GM19468 (cell line): Measurements from ENCODE around the gene BEND7.
"Not testable (repeated sequence)": the region's sequence is repeated elsewhere in the genome, so short reads cannot be mapped to it uniquely, and the experiment has no call there.

ENCODE experiments used
- ATAC-seq: cut with Tn5 transposase; IDR thresholded peaks from one replicate; pipeline ENCODE4 v1.9.1; 2021; ENCODE audit warnings: mild to moderate bottlenecking, moderate library complexity, moderate number of reproducible peaks; ENCODE audit not compliant: unreplicated experiment; ENCODE audit errors: extremely low read depth

The BEND7 gene

GRCh38 chr10:13528875-13529713, at the start of gene BEND7:
BEND7 (minus strand) TSS chr10:13529014; CDS start chr10:13528533, 481 bp downstream.
- no peak for ATAC-seq

GRCh38 chr10:13573960-13574359, 45.1 kb upstream of the BEND7 start:
- no peak for ATAC-seq

DNA sequence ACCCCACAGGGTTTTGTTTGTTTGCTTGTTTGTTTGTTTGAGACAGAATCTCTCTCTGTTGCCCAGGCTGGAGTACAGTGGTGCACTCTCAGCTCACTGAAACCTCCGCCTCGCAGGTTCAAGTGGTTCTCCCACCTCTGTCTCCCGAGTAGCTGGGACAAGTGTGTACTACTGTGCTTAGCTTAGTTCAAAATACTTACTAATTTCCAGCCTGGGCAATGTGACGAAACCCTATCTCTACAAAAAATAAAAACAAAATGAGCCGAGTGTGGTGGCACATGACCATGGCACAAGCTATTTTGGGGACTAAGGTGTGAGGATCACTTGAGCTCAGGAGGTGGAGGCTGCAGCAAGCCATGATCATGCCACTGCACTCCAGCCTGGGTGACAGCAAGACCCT, 42.7 kb upstream of the BEND7 start:
- ATAC-seq: no peak

GRCh38 chr10:13567030-13567429, 38.2 kb upstream of the BEND7 start:
- ATAC-seq: no peak

- ATAC-seq: no peak
Observed at GRCh38 chr10:13564576-13564975, 35.8 kb upstream of the BEND7 start.

DNA sequence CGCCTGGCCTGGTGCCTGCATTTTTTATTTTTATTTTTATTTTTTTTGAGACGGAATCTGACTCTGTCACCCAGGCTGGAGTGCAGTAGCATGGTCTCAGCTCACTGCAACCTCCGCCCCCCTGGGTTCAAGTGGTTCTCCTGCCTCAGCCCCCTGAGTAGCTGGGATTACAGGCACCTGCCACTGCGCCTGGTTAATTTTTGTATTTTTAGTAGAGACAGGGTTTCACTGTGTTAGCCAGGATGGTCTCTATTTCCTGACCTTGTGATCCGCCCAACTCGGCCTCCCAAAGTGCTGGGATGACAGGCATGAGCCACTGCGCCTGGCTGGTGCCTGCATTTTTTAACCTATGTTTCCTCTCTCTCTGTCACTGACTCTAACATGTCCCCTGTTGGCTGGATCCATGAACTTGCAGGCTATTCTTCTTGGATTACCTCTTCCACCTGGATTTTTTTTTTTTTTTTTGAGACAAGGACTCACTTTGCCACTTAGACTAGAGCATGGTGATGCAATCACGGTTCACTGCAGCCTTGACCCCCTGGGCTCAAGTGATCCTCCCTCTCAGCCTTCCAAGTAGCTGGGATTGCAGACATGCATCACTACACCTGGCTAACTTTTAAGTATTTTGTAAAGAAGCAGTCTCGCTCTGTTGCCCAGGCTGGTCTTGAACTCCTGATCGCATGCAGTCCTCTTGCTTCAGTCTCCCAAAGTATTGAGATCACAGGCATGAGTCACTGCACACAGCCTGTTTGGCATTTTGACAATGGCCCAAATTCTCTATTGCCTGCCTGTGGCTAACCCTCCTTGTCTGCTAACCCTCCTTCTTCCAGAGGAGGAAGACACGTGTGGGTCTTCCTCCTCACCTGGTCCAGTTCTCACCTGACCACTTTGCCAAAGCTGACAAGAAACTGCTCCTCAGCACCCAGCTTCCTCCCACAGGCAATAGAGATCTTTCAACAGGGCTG, 34.9 kb upstream of the BEND7 start:
- ATAC-seq: no peak

GRCh38 chr10:13560597-13560996, 31.8 kb upstream of the BEND7 start:
- no peak for ATAC-seq

DNA sequence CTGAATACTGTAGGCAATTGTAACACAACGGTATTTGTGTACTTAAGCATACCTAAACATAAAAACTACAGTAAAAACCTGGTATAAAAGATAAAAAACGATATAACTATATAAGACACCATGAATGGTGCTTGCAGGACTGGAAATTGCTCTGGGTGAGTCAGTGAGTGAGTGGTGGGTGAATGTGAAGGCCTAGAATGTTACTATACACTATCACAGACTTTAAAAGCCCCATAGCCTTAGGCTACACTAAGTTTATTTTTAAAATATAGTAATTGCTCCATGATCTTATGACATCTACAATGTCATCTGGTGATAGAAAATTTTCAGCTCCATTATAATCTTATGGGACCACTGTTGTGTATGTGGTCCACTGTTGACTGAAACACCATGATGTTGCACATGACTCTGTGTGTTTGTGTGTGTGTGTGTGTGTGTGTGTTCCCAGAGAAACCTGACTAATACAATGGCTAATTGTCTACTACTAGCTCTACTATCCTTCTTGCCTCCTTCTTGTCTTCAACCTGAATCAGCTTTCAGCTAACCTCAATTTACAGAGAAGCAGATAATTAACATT, 30.4 kb upstream of the BEND7 start:
- no peak for ATAC-seq

DNA sequence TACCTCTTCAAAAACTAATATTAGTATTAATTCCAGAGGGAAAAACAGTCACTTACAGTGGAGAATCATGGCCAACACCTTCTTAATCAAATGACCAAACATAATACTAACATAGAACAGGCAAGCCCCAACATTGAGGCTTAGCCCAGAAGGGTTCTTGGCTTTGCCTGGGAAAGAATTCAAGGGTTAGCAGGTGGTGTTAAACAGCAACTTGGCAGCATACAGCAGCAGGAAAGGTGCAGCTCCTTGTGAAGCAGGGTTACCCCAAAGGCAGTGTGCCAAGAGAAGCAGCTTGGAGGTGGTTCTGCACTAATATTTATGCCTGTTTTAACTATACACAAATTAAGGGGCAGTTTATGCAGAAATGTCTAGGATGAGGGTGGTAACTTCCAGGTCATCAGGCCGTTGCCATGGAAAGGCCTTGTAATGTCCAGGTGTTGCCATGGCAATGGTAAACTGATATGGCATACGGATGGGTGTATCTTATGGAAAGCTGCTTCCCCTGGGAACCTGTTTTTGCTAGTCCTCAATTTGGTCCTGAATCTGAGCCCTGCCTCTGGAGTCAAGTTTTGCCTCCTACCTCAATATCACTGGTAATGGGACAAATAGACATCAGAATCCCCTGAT, 27.2 kb upstream of the BEND7 start:
- ATAC-seq: no peak

GRCh38 chr10:13550802-13551201, 22.0 kb upstream of the BEND7 start:
- ATAC-seq: no peak

DNA sequence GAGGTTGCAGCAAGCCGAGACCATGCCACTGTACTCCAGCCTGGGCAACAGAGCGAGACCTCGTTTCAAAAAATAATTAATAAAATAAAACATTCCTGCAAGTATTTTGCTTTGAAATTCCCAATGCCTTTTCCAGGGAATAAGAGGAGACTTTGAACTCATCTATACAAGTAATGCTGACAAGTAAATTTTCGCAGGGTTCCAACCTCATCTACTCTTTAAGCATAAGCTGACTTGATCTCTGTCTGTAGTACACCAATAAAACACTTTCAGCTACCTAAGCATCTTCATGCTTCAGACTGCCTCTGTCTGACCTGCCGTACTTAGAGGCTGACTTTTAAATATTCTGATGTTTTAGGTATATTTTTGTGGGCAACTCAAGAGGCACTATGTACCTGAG, 13.7 kb upstream of the BEND7 start:
- ATAC-seq: no peak

DNA sequence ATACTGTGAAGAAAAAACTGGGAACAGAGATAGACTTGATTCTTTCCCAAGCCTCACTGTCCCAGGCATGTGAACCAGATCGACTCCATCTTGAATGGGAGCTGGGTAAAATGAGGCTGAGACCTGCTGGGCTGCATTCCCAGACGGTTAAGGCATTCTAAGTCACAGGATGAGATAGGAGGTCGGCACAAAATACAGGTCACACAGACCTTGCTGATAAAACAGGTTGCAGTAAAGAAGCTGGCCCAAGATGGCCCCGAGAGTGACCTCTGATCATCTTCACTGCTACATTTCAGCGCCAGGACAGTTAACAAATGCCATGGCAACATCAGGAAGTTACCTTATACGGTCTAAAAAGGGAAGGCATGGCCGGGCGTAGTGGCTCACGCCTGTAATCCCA, 9.2 kb upstream of the BEND7 start:
- not testable (repeated sequence) for ATAC-seq

DNA sequence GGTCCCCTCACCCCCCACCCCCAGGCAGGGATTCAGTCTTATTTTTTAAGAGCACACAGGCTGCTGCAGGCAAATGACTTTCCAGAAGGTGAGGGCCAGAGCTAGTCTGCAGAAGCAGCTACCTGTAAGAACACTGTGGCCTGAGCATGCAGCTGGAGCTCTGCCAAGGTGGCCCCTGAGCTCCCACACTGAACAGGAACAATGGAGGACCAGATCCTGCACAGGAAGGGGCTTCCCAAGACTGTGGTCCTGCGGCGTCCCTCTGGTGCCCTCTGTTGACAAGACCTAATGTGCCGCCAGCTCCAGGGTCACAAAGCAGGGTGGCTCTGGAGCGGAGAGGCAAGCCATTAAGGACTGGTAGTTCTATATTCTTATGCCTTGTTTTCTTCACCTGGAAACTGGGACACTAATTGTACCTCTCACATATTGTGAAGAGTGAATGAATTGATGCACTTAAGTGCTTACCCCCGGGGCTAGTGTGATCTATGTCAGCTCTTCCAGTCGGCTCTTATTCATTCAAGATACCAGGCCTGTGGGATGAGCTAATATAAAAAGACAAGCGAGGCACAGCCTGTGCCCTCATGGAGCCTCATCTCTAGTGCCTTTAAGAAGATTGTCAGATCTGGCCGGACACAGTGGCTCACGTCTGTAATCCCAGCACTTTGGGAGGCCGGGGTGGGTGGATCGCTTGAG, 8.0 kb upstream of the BEND7 start:
- no peak for ATAC-seq

DNA sequence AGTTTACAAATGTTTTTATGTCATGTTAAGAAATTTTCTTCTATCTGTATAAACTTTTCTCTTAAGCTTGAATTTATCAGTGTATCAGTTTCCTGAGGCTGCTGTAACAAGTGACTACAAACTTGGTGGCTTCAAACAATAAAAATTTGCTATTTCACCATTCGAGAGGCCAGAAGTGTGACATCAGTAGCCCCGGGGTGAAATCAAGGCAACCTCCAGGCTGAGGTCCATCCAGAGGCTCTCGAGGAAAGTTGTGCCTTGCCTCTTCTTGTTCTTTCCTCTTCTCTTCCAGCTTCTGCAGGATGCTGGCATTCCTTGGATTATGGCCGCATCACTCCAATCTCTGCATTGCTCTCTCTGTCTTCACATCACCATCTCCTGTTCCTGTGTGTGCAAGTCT, 6.5 kb upstream of the BEND7 start:
- no peak for ATAC-seq

DNA sequence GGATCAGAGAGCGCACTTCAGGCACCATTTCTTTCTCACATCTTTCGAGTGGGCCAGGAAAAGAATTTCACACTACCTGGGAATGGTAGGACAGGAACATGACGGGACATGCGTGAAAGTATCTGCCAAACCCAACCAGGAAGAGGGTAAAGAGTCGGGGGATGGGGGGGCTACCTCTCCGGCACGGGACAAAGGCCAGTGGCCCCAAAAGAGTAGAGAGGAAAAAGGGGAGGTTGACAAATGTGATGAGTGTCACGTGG, 830 bp upstream of the BEND7 start:
- no peak for ATAC-seq

DNA sequence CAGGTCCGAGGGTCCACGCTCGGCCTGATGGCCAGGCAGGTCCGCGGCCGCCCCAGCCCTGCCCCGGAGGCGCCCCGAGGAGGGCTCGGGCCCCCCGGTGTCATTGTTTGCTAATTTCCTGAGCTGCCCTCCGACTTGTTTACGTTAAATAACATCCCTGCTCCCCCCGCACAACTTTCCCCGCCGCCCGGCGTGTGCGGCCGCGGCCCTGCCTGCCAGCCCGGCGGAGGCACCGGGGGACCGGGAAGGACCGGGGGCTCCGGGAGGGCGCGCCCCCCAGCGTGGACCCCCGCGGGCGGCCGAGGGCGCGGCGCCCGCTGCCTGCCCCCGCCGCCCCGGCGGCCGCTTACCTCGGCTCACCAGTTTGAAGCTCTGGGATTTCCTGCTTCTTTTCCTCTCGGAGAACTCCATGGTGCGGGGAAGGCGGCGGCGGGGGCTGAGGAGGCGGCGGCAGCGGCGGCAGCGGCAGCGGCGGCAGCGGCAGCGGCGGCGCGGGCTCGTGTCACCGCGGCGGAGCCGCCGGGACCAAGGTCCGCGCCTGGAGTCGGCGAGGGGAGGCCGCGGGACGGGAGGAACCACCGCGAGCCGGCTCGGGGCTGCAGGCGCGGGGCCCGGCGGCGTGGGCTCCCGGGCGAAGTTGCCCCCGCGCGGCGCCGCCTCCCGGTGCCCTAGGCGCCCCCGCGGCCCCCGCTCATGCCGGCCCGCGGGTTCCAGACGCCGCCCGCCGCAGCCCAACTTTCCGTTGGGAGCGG, 515 bp downstream of the BEND7 start:
- no peak for ATAC-seq

DNA sequence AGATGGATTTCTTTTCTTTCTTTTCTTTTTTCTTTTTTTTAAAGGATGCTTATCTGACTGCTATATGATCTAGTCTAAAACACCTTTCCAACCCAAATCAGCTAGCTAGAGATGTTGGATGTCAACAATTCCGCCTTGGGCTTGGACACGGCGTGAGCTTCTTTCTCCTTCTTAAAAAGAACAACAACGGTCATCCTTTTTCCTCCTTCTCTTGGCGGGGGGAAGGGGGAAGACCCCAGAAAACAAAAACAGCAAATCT, 1.0 kb downstream of the BEND7 start:
- ATAC-seq: no peak

DNA sequence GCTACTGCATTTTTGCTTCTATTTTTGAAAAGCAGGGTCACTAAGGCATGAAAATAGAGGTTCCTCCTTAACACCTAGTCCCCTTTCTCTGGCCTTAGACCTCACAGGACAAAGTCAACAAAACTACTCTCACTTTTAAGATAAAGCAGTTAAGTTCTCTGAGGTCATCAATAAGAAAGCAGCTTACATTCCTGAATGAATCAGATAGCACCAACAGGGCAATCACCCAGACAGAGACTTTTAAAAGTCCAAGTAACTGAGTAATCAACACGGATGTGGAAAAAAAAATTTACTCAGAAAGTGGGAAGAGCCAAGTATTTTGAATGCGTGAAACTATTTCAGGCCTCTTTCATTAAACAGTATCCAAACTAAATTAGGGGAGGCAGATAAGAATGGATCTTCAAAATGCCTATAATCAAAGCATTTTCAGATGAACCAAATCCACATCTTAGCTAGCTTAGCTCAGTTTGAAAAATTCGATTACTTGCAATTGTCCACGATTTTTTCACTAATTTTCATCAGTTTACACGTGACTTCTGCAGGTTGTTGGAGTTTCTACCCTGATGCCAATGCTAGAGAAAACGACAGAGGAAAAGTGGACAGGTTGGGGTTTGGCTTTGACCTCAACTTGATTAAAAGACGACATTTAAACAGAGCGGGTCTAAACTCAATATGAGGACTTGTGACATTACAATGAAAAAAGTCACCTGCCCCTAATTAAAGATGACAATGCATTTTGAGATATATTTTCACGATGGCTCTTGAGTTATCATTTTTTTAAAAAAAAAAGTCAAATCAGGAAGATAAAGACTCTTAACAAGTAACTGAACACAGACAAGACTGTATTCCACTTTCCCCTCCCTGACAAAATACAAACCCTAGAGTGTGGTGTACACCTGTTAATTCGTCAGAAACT, 1.6 kb downstream of the BEND7 start:
- ATAC-seq: no peak

GRCh38 chr10:13525663-13526062, 3.2 kb downstream of the BEND7 start:
- ATAC-seq: no peak
